ENCODE data around the gene ACBD4.
A peak's percentile ranks its signal among the peaks of the same experiment; 100 is the strongest.

Gene ACBD4, protein sequence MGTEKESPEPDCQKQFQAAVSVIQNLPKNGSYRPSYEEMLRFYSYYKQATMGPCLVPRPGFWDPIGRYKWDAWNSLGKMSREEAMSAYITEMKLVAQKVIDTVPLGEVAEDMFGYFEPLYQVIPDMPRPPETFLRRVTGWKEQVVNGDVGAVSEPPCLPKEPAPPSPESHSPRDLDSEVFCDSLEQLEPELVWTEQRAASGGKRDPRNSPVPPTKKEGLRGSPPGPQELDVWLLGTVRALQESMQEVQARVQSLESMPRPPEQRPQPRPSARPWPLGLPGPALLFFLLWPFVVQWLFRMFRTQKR

DNA sequence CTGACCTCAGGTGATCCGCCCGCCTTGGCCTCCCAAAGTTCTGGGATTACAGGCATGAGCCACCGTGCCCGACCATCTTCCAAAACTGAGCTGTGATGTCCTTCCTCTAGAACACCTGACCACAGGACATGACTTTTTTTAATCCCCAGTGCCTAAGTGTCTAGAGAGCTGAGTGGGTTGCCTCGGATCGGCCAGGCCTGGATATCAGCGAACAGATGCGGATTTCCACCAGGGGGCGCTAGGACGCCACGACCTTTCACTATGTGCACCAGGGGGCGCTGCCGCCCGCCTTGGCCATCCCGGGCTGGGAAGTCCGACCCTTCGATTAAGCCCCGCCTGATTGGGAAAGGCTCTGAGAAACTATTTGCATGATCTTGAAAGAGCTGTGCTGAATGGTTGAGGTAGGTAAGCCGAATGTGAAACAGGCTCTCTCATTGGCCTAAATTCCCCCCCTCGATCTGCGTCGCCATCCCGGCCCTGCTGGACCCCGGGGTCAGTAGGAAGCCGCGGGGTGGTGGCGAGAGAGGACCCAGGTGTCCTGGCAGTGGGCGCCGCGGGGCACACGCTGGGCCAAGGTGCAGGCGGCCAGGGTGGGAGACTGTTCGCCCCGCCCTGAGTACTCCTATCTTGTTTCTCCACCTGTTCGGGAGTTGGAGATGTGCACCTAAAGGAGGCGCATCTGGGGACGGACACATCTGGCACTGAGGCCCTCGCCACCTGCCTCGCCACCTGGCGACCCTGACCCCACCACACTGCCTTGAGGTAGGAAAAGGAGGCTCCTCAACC, at the start of gene ACBD4:
ACBD4 (plus strand) TSS at position 496 of the 786 bp plus-strand sequence. CDS start 458 bp downstream, outside the sequence.
- peak; percentile 21 for FAIRE-seq

DNA sequence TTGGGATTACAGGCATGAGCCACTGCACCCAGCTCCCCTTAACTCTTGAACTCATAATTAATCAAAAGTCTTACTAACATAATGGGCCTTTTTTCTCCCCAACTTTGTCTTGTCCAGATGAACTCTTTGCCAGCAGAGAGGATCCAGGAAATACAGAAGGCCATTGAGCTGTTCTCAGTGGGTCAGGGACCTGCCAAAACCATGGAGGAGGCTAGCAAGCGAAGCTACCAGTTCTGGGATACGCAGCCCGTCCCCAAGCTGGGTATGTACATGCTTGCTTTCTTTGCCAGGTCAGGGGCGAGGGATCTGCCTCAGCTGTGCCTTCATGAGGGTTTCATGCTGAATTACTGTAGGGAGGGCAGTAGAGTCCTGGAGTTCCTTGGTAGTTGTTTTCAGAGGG, 49.1 kb upstream of the ACBD4 start:
- no peak for FAIRE-seq

DNA sequence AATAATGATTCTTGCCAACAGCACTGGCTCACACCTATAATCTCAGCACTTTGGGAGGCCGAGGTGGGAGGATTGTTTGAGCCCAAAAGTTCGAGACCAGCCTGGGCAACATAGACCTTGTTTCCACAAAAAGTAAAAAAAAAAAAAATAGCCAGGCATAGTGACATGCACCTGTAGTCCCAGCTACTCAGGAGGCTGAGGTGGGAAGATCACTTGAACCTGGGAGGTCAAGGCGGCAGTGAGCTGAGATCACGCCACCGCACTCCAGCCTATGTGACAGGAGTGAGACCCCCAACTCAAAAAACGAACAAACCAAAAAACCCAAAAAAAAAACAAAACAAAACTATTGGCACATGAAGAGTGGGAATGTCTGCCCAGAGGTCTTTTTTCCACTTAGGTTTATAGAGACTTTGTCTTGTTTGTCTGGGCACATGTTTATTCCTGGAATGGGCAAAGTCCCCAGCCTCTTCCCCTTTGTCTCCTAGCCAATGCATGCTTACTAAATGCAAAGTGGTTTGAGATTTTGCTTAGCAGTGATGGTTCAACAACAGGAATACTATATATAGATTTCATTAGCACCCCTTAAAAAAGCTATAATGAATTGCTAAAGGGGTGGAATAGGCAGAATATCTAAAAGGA, 48.5 kb upstream of the ACBD4 start:
- FAIRE-seq: no peak

GRCh38 chr17:45087504-45087975, 47.9 kb upstream of the ACBD4 start:
- FAIRE-seq: no peak

DNA sequence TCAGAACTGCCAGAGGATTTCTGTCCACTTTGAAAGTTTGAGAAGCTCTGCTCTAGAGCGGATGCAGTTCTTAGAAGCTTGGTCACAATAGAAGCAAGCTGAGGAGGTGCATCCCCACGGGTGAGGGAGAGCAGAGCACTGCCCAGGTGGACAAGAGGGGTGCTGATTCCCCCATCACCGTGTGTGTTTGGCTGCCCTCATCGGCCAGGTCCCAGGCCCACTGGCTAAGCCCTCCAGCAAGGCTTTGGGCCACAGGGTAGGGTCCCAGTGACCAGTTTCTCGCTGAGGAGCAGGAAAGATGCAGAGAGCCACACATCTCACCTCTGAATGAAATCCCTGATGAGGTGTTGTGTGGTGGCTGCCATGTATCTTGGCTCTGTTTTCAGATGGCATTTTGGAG, 47.5 kb upstream of the ACBD4 start:
- FAIRE-seq: no peak

DNA sequence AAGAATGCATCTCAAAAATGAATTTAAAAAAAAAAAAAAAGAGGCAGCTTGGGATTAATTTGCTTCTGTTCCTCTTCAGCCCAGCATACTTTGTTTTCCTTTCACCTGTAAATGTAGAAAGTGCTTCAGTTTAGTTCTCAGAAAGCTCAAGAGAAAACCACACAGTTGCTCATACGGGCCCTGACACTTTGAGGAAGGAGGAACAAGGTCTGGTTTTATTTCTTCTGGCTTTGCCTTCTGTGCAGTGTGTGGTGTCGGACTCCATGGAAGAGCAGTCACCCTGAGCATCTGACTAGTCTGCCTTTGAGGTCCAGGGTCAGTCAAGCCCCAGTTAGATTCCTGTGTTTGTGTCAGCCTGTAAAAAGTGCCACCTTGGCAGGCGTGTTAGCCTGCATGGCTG, 46.7 kb upstream of the ACBD4 start:
- FAIRE-seq: no peak

DNA sequence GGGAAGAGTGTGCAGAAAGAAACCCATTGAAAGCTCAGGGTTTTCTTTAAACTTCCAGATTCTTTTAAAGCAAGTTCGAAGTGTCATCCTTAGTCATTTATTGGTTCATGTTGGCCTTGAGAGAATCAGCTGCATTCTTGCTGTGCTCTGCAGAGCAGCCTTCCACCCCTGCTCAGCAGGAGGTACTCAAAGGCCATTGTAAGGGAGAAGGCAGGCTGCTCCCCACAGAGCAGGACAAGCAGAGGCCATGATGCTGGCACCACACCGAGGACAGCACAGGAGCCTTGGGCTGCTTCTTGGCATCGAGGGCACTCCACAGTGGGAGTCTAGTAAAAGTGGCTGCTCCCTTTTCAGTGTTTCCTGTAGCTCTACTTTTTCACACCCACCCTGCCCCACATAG, 44.8 kb upstream of the ACBD4 start:
- no peak for FAIRE-seq

GRCh38 chr17:45091778-45092425, 43.6 kb upstream of the ACBD4 start:
- FAIRE-seq: no peak

DNA sequence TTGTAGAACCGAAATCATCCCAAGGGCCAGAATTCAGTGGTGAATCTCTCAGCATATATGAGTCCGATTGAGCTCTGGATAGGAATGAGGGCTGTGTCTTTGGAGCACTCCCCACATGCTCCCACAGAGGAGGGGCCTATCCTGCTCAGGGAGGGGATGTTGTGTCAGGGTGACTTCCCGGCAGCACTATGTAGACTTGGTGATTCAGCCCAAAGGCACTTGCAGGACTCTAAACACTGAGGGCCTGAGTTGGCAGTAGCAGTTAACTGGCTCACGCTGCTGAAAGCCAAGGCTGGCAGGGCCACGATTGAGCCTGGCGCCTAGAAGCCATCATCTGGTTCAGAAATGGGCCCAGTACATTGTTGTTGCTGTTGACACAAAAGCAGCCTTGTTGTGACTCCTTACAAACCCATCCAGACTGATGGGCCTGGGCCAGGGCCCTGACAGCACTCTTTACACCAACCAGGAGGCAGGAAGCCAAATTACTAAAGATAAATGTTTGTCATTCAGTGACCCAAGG, 42.5 kb upstream of the ACBD4 start:
- no peak for FAIRE-seq

GRCh38 chr17:45093444-45094110, 41.9 kb upstream of the ACBD4 start:
- FAIRE-seq: no peak

DNA sequence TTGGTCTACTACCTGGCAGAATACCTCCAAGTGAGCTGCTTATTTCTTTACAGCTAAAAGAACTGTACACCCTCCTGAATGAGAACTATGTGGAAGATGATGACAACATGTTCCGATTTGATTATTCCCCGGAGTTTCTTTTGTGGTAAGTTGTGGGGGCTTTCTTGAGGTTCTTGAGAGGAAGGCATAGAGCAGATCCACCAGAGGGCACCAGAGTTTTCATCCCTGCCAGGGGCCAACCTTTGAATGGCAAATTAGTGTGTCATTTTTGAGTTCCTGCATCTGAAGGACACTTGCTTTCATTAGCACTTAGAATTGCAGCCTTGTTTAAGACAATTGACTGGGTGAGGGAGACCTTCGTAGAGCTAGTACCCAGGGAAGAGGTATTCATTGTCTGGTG, 39.3 kb upstream of the ACBD4 start:
- no peak for FAIRE-seq

GRCh38 chr17:45096926-45097325, 38.6 kb upstream of the ACBD4 start:
- no peak for FAIRE-seq

DNA sequence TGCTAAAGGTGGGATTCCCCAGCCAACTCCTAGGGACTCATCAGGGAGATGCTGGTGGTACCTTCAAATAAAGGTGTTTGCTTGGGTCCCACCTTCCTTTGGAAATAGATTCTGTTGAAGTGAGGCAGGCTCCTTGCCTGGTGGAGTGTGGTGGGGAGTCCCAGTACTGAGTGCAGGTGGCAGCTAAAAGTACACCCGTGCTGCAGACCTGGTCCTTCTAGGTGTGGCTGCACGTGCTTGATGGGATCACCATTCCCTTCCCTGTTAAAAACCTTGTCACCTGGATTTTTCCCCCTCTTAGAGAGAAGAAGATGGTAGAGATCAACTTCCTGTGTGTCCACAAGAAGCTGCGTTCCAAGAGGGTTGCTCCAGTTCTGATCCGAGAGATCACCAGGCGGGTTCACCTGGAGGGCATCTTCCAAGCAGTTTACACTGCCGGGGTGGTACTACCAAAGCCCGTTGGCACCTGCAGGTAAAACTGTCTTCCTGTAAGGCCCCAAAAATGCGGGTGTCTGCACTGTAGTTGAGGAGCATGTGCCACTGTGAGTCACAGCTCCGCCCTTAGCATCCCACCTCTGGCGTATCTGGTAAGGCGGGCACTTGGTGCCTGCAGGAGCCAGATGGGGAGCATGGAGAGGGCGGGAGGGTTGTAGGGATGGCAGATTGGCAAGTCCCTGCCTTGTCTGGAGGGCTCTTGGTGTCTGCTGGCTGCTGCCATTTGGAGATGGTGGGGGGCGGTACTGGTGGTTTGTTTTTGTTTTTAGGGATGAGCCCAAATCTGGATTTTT, 37.2 kb upstream of the ACBD4 start:
- FAIRE-seq: no peak

DNA sequence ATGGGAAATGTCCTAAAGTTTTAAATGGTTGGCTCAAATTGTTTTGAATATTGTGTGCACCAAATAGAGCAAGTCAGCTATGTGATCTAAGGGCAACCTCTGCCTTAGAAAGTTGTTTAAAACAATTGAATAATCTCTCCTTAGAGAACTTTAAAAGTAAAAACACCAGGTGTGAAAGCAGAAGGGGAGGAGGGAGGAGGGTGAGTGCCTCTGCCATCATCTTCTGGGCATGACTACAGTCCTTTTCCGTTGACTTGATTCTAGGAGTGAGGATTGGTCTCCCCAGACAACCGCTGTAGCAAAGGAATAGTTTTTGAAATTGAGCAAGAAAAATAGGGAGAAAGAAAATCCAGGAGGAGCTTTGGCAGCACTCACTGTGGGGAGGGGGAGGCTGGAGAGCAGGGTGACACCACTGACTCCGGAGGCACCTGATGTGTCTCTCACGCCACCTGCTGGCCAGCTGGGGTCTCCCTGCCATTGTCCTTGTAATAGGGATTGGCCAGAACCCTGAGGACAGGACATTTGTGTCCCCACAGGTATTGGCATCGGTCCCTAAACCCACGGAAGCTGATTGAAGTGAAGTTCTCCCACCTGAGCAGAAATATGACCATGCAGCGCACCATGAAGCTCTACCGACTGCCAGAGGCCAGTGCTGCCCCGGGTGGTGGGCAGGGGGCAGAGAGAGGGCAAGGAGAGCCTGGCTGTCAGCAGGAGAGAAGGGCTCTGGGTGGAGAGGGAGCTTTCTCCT, 36.4 kb upstream of the ACBD4 start:
- no peak for FAIRE-seq

DNA sequence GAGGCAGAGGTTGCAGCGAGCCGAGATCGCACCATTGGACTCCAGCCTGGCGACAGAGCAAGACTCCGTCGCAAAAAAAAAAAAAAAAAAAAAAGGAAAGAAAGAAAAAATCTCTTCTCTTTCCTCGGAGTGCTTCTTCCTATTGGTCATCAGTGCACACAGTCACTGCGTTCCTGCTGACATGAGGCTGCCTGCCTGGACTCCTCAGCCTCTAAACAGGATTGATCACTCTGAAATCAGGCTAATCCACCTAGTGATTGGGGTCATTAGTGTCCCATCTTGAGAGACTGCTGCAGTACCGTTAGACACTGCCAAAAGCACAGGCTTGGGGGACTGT, 34.0 kb upstream of the ACBD4 start:
- FAIRE-seq: no peak

- FAIRE-seq: no peak
Measured at GRCh38 chr17:45101883-45102811, 33.3 kb upstream of the ACBD4 start.

DNA sequence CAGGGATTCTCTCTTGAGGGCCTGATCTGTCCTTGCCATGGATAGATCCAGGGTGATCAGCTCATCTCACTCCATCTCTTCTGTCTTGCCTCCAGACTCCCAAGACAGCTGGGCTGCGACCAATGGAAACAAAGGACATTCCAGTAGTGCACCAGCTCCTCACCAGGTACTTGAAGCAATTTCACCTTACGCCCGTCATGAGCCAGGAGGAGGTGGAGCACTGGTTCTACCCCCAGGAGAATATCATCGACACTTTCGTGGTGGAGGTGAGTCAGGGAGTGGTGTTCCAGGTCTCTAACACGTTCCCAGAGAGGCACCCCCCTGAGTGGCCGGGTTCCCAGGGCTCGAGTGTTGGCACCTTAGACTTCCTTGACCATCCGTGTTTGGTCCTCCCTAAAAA, 32.6 kb upstream of the ACBD4 start:
- no peak for FAIRE-seq

DNA sequence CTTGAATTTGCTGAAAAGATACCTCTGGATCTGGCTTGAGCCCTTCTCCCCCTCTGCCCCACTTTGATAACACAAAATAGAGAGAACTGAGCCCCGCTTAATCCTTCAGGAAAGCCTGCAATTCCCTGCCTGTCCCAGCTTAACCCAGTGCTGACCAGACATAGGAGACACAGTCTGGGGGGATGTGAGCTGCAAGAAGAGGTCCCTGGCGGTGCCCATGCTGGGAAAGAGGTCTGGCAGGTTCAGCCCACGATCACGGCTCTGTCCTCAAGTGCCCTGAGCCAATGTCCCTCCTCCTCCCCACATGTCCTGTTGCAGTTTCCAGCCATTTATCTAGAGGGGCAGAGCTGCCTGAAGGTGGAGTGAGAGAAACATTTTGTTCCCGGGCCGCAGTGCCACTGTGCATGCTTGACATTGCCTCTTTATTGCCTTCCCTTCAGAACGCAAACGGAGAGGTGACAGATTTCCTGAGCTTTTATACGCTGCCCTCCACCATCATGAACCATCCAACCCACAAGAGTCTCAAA, 32.2 kb upstream of the ACBD4 start:
- FAIRE-seq: no peak

DNA sequence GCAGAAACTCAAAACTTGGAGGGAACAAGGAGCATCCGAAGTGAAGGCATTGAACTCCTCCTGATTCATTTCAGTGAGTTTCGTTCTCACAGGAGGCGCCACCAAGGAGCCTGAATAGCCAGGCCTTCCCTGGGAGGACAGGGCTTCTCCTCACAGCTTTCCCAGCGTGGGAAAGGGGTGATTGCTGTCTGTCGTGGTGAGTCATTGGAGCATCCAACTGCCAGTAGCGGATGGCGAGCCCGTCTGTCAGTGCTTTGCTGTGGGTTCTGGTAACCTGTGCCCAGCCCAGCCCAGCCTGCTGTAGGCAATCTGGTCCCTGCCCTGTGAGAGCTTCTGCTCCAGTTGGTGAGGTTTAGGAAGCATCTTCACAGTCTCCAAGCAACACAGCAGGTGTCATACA, 31.5 kb upstream of the ACBD4 start:
- FAIRE-seq: no peak

Data from colon (tissue), 2 donors.